H1 (cell line): ENCODE measurements around the gene ARRB1. TPM values are rescaled to one million over a fixed set of nuclear protein-coding genes. Genes with fewer than 3 reads are reported as not detected.

Experiments used
- CBX5 ChIP-seq: fragments of 300-800, 300-1000 bp; sonication (generic); IDR thresholded peaks from 2 replicates; pipeline ENCODE4 v1.7.1; 2016; ENCODE audit warnings: antibody characterized with exemption, low read length, low read depth
- CBX8 ChIP-seq: fragments of 300-800, 300-1000 bp; sonication (generic); IDR thresholded peaks from 2 replicates; pipeline ENCODE4 v1.7.1; 2016; ENCODE audit warnings: low read depth, low read length, borderline replicate concordance
- CHD7 ChIP-seq: fragments of 300-600 bp; sonication (generic); IDR thresholded peaks from 2 replicates; pipeline ENCODE4 v1.7.1; 2012; ENCODE audit warnings: low read length, moderate library complexity, mild to moderate bottlenecking, inconsistent platforms; ENCODE audit not compliant: insufficient replicate concordance
- CTBP2 ChIP-seq: IDR thresholded peaks from 2 replicates; pipeline ENCODE4 v1.7.0; 2011; ENCODE audit warnings: borderline replicate concordance, mild to moderate bottlenecking, moderate library complexity, mixed read lengths, low read length; ENCODE audit not compliant: insufficient read depth, insufficient read length
- MAFK ChIP-seq: IDR thresholded peaks from 2 replicates; pipeline ENCODE4 v1.6.1; 2012; ENCODE audit warnings: low read depth, mild to moderate bottlenecking, improper control_type of control experiment, low read length
- NANOG ChIP-seq: IDR thresholded peaks from 2 replicates; pipeline ENCODE4 v1.6.1; 2011; ENCODE audit warnings: low read length, low read depth, mild to moderate bottlenecking, inconsistent platforms; ENCODE audit not compliant: insufficient read depth, poor library complexity, severe bottlenecking
- RXRA ChIP-seq: IDR thresholded peaks from 2 replicates; pipeline ENCODE4 v1.6.1; 2011; ENCODE audit warnings: low read depth, mild to moderate bottlenecking, low read length, moderate library complexity; ENCODE audit not compliant: insufficient read depth
- SUZ12 ChIP-seq: fragments of 200-600 bp; sonication (generic); IDR thresholded peaks from 2 replicates; pipeline ENCODE4 v1.6.1; 2012; ENCODE audit warnings: mild to moderate bottlenecking, inconsistent platforms, low read length, moderate library complexity, mixed read lengths
- polyA plus RNA-seq, 7 experiments: library from polyadenylated mRNA; depleted of rRNA in 3 of 7; stranded (reverse) in 5 of 7; unstranded in 2 of 7; fragments of >200 nt in 5 of 7; fragments of 200-250 nt in 2 of 7; gene quantifications; 1 replicate in 5 of 7; 2 replicates in 1 of 7; 4 replicates in 1 of 7; pipeline versions ENCODE4 v1.2.1 to v1.2.3, GENCODE V29; 2011 to 2013; ENCODE audit warnings: missing spikeins in 2 of 7, mixed read lengths in 2 of 7
- total RNA-seq: library from RNA; stranded (reverse); fragmentation: NEBNext Ultra II Directional; extraction: Animal tissue kit (Norgen Biotek cat#: 25700); gene quantifications from 2 replicates; pipeline ENCODE4 v1.2.1, GENCODE V29; 2021

Gene ARRB1
- total and polyA plus RNA-seq, 2 of the 8 experiments (the other 6 are each of a cell fraction or from before 2014, with no cell fraction given): 9.4 to 31.8 TPM

GRCh38 chr11:75319035-75319877 is 32.2 kb downstream of the ARRB1 start (continued):
- no peak for TF ChIP-seq CHD7
- TF ChIP-seq CTBP2: no peak
- TF ChIP-seq SUZ12: no peak
- no peak for TF ChIP-seq RXRA
- TF ChIP-seq CBX5: no peak
- no peak for TF ChIP-seq CBX8
- no peak for TF ChIP-seq MAFK
- no peak for TF ChIP-seq NANOG
